Measurements from ENCODE around the gene ANKRD26. TPM values are rescaled to one million over a fixed set of nuclear protein-coding genes. Genes with fewer than 3 reads are reported as not detected.
A peak's percentile ranks its signal among the peaks of the same experiment; 100 is the strongest.

ANKRD26 gene
- total RNA-seq = 10 to 100 TPM; 11.9 to 13.0 TPM

DNA sequence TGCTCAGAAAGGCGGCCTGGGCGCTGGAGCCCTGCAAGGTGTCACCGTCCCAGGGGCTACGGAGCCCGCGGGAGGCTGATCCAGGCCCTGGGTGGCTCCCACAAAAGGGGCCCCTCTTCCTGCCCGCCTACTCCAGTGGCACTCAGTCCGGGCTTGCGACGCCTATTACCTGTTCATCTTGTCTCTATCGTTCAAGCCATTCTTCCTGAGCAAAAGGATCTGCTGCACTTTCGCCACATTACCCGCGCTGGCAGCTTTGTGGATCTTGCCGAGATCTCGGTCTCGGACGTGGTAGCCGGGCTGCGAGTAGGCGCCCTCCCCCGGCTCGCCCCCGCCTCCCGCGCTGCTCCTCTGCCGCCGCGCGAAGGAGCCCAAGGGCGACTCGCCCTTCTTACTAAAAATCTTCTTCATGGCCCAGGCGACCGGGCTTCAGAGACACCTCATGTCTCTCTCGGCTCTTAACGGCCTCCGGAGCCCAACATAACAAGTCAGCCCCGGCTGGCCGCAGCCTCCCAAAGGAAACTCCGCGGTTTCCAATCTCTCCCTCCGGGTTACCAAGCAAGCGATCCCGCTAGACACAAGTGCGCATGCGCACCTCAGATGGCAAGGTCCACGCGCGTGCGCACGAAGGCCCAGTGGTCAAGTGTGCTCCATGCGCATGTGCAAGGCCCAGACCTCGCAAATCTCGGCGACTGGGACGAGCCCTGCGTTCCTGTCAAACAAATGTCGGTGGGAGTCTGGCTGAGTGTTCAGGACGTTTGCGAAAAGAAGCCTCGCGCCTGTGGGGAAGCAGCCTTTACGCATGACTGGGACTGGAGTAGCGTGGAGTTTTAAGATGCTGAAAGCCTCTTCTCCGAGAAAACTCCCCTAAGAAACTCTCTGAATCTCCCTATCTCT, at the start of gene ANKRD26:
Gene ANKRD26 (minus strand): TSS at position 579 of the 897 bp plus-strand sequence. CDS start 168 bp downstream, at position 411.
- Mint-ChIP-seq H3K27ac (peak within 1 kb of the TSS; percentile 84), H3K36me3 (peaks cover 14% of the 10 kb centered on the region), H3K4me1 (peaks cover 33% of the 10 kb centered on the region)

DNA sequence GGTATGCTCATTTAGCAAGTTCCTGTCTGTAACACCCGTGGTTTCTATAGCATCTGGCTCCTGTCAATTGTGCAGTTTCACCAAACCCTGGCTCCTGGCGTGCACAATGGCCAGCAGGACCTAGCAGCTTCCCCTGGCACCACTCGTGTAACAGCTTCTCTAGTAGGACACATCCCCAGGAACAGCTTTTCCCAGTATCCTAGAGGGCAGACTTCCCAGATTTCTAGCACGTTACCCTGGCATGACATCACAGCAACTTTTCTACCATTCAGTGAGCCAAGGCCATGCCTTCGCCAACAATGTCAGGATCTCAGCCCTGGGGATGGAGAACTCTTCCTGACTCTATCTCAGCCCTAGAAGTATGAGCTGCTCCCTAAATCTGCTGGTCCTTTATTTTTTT, 47.4 kb upstream of the ANKRD26 start:
- H3K4me3 Mint-ChIP-seq = no peak overlapping the region
- no peak for DNase-seq
- POLR2A ChIA-PET = no interaction called here
- no peak overlapping the region for H3K27ac Mint-ChIP-seq
- H3K9me3 Mint-ChIP-seq = no peaks in the 10 kb centered on the region
- peaks cover 25% of the 10 kb centered on the region for H3K36me3 Mint-ChIP-seq
- ATAC-seq (ENCODE audit: low read depth) = no peak
- H3K4me1 Mint-ChIP-seq = peaks cover 26% of the 10 kb centered on the region
- no peaks in the 10 kb centered on the region for H3K27me3 Mint-ChIP-seq

More for the DNA sequence above, at the start of gene ANKRD26:
- DNase-seq (peak; percentile 97), ATAC-seq (ENCODE audit: low read depth) (peak; percentile 68)
- Mint-ChIP-seq H3K9me3 (no peaks in the 10 kb centered on the region), H3K4me3 (peak within 1 kb of the TSS; percentile 79), H3K27me3 (no peaks in the 10 kb centered on the region)
- POLR2A ChIA-PET = interaction anchor here (0.6 to 3.7 kb wide), 7 partner anchors 14 to 572 kb away, joined by 3 to 19 read pairs (median 4); partner anchors contain the start of genes MASTL and YME1L1

- Mint-ChIP-seq H3K4me3 (no peak overlapping the region), H3K36me3 (peaks cover 24% of the 10 kb centered on the region), H3K9me3 (no peaks in the 10 kb centered on the region), H3K27me3 (no peaks in the 10 kb centered on the region), H3K4me1 (peaks cover 17% of the 10 kb centered on the region), H3K27ac (no peak overlapping the region)
- no peak for DNase-seq
- no peak for ATAC-seq (ENCODE audit: low read depth)
- POLR2A ChIA-PET = interaction anchor here (3.3 kb wide), 1 partner anchor 8 kb away, joined by 23 read pairs; the partner anchor contains the start of genes MASTL and YME1L1
Measured at GRCh38 chr10:27145937-27146336, 45.6 kb upstream of the ANKRD26 start.

GRCh38 chr10:27143686-27144085, 43.4 kb upstream of the ANKRD26 start:
- Mint-ChIP-seq H3K4me1 (peaks cover 13% of the 10 kb centered on the region), H3K9me3 (no peaks in the 10 kb centered on the region), H3K36me3 (peaks cover 24% of the 10 kb centered on the region), H3K27me3 (no peaks in the 10 kb centered on the region), H3K27ac (no peak overlapping the region), H3K4me3 (no peak overlapping the region)
- POLR2A ChIA-PET = interaction anchor here (3.3 kb wide), 1 partner anchor 11 kb away, joined by 23 read pairs; the partner anchor contains the start of genes MASTL and YME1L1
- no peak for ATAC-seq (ENCODE audit: low read depth)
- no peak for DNase-seq

GRCh38 chr10:27138277-27138676, 38.0 kb upstream of the ANKRD26 start:
- Mint-ChIP-seq H3K4me3 (no peak overlapping the region), H3K27me3 (no peaks in the 10 kb centered on the region), H3K9me3 (no peaks in the 10 kb centered on the region), H3K4me1 (peaks cover 2% of the 10 kb centered on the region), H3K36me3 (peaks cover 24% of the 10 kb centered on the region), H3K27ac (no peak overlapping the region)
- ATAC-seq (ENCODE audit: low read depth) (no peak), DNase-seq (no peak)
- POLR2A ChIA-PET = interaction anchor here (0.6 kb wide), 1 partner anchor 72 kb away, joined by 4 read pairs; no protein-coding TSS in a partner anchor

DNA sequence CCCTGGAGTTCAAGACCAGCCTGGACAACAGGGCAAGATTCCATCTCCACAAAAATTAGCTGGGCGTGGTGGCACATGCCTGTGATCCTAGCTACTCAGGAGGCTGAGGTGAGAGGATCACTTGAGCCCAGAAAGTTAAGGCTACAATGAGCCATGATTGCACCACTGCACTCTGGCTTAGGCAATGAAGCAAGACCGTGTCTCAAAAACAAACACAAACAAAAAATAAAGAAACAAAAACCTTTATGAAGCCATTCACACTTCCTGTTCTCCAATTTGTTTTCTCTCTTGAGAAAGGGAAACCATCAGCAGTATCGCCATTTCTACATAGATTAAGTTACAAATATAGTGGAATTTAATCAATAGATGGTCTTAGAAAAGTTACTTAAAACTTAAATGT, 34.1 kb upstream of the ANKRD26 start:
- Mint-ChIP-seq H3K27ac (no peak overlapping the region), H3K9me3 (no peaks in the 10 kb centered on the region), H3K36me3 (peaks cover 31% of the 10 kb centered on the region), H3K4me1 (peaks cover 2% of the 10 kb centered on the region), H3K4me3 (no peak overlapping the region), H3K27me3 (no peaks in the 10 kb centered on the region)
- no peak for DNase-seq
- no peak for ATAC-seq (ENCODE audit: low read depth)
- POLR2A ChIA-PET = no interaction called here

- H3K9me3 Mint-ChIP-seq = peaks cover 1% of the 10 kb centered on the region
- DNase-seq (no peak), ATAC-seq (ENCODE audit: low read depth) (no peak)
- POLR2A ChIA-PET = interaction anchor here (0.7 to 1.1 kb wide), 2 partner anchors 48 to 108 kb away, joined by 3 to 4 read pairs; no protein-coding TSS in a partner anchor
- H3K4me1 Mint-ChIP-seq = peaks cover 14% of the 10 kb centered on the region
- no peaks in the 10 kb centered on the region for H3K27me3 Mint-ChIP-seq
- H3K4me3 Mint-ChIP-seq = no peak overlapping the region
- H3K27ac Mint-ChIP-seq = no peak overlapping the region
- H3K36me3 Mint-ChIP-seq = peaks cover 54% of the 10 kb centered on the region
Measured at GRCh38 chr10:27108165-27108564, 7.9 kb upstream of the ANKRD26 start.

DNA sequence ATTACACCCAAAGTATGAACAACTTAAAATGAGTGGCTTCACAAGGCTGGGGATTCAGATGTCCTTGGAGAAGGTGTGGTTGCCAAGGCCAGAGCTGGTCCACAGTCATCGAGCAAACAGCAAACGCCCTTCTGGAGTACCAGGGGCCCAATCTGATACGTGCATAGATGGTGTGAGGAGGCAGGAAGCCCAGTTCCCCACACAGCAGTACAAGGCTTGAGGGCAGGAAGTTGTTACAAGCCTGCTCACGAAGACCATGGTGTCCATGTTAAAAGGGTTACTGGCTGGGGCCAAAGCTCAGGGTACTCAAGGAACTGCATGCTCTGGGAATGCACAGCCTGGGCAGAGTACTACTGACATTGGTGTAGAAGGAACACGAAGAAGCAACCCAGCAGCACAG, 4.6 kb upstream of the ANKRD26 start:
- ATAC-seq (ENCODE audit: low read depth) = peak; percentile 62
- Mint-ChIP-seq H3K27me3 (no peaks in the 10 kb centered on the region), H3K36me3 (peaks cover 42% of the 10 kb centered on the region)

DNA sequence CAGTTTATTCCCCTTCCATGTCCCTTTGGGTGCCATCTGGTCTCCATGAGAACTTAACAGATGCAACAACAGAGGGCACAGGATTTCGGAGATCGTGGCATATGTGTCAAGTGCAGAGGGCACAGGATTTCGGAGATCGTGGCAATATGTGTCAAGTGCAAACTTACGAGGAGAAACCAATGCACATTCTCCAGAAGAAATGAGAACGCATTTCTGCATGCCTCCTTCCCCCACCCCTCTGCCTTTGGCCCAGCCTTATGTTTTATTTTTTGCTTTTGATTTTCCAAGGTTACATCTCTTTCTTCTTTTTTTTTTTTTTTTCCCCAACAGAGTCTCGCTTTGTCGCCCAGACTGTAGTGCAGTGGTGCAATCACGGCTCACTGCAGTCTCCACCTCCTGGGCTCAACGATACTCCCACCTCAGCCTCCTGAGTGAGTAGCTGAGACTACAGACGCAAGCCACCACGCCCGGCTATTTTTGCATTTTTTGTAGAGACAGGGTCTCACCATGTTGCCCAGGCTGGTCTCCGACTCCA, 586 bp upstream of the ANKRD26 start:
- Mint-ChIP-seq H3K4me1 (peaks cover 38% of the 10 kb centered on the region), H3K9me3 (peaks cover 1% of the 10 kb centered on the region), H3K27ac (peak overlapping the region; percentile 84), H3K4me3 (peak overlapping the region; percentile 79), H3K36me3 (peaks cover 20% of the 10 kb centered on the region), H3K27me3 (no peaks in the 10 kb centered on the region)
- POLR2A ChIA-PET = interaction anchor here (0.6 to 3.7 kb wide), 5 partner anchors 13 to 573 kb away, joined by 4 to 19 read pairs (median 5); partner anchors contain the start of gene YME1L1
- no peak for ATAC-seq (ENCODE audit: low read depth)
- DNase-seq = peak; percentile 39

More for the DNA sequence above, 4.6 kb upstream of the ANKRD26 start:
- POLR2A ChIA-PET = interaction anchor here (1.0 to 1.6 kb wide), 2 partner anchors 49 to 82 kb away, joined by 3 to 11 read pairs; partner anchors contain the start of gene YME1L1
- H3K9me3 Mint-ChIP-seq = peaks cover 1% of the 10 kb centered on the region
- H3K27ac Mint-ChIP-seq = peak overlapping the region; percentile 88
- peak overlapping the region; percentile 29 for H3K4me3 Mint-ChIP-seq
- DNase-seq = peak; percentile 42
- H3K4me1 Mint-ChIP-seq = peaks cover 36% of the 10 kb centered on the region

GRCh38 chr10:27099448-27099847, 846 bp downstream of the ANKRD26 start:
- POLR2A ChIA-PET = interaction anchor here (0.6 to 3.7 kb wide), 5 partner anchors 55 to 212 kb away, joined by 3 to 19 read pairs (median 3); partner anchors contain the start of genes MASTL and YME1L1
- DNase-seq (no peak), ATAC-seq (ENCODE audit: low read depth) (no peak)
- Mint-ChIP-seq H3K9me3 (no peaks in the 10 kb centered on the region), H3K27me3 (no peaks in the 10 kb centered on the region), H3K36me3 (peaks cover 9% of the 10 kb centered on the region), H3K27ac (peak overlapping the region; percentile 84), H3K4me1 (peaks cover 28% of the 10 kb centered on the region), H3K4me3 (peak overlapping the region; percentile 79)

GRCh38 chr10:27088119-27089044, 11.9 kb downstream of the ANKRD26 start:
- no peaks in the 10 kb centered on the region for H3K27me3 Mint-ChIP-seq
- H3K36me3 Mint-ChIP-seq = peaks cover 20% of the 10 kb centered on the region
- no peak for DNase-seq
- ATAC-seq (ENCODE audit: low read depth) = no peak
- H3K27ac Mint-ChIP-seq = no peak overlapping the region
- POLR2A ChIA-PET = no interaction called here
- no peaks in the 10 kb centered on the region for H3K9me3 Mint-ChIP-seq
- H3K4me3 Mint-ChIP-seq = no peak overlapping the region
- no peaks in the 10 kb centered on the region for H3K4me1 Mint-ChIP-seq

GRCh38 chr10:27072436-27073114, 27.7 kb downstream of the ANKRD26 start:
- POLR2A ChIA-PET = no interaction called here
- no peak overlapping the region for H3K4me3 Mint-ChIP-seq
- peaks cover 8% of the 10 kb centered on the region for H3K4me1 Mint-ChIP-seq
- DNase-seq (no peak), ATAC-seq (ENCODE audit: low read depth) (no peak)
- H3K36me3 Mint-ChIP-seq = peaks cover 64% of the 10 kb centered on the region
- no peak overlapping the region for H3K27ac Mint-ChIP-seq
- H3K9me3 Mint-ChIP-seq = peaks cover 3% of the 10 kb centered on the region
- H3K27me3 Mint-ChIP-seq = no peaks in the 10 kb centered on the region
